K562 (cell line): Measurements from ENCODE around the gene IL4I1. TPM values are rescaled to one million over a fixed set of nuclear protein-coding genes. Genes with fewer than 3 reads are reported as not detected.

Source experiments
- HDAC2 ChIP-seq: fragments of 450-650 bp; IDR thresholded peaks from 2 replicates; pipeline ENCODE4 v1.6.1; 2016; ENCODE audit warnings: mild to moderate bottlenecking
- HDAC3 ChIP-seq: fragments of 450-650 bp; IDR thresholded peaks from 2 replicates; pipeline ENCODE4 v1.6.1; 2018; ENCODE audit warnings: borderline replicate concordance, mild to moderate bottlenecking, moderate library complexity; ENCODE audit not compliant: partially characterized antibody
- HES1 ChIP-seq: fragments of 450-650 bp; IDR thresholded peaks from 2 replicates; pipeline ENCODE4 v1.6.1; 2016; ENCODE audit warnings: low read depth, mild to moderate bottlenecking, moderate library complexity
- HMGN3 ChIP-seq: IDR thresholded peaks from 2 replicates; pipeline ENCODE4 v1.6.1; 2011; ENCODE audit warnings: borderline replicate concordance, low read depth, mild to moderate bottlenecking, mixed read lengths, low read length; ENCODE audit not compliant: insufficient read length; ENCODE audit errors: extremely low read depth
- HNRNPK ChIP-seq: fragments of 200-400 bp; formaldehyde crosslinking; IDR thresholded peaks from one replicate; pipeline ENCODE4 v1.6.1; 2018; ENCODE audit warnings: mild to moderate bottlenecking, low read depth, low read length; ENCODE audit not compliant: poor library complexity, severe bottlenecking
- NFIX ChIP-seq: fragments of 250-450 bp; sonication (Bioruptor Pico); IDR thresholded peaks from 2 replicates; pipeline ENCODE4 v1.4.0; 2020; ENCODE audit warnings: low read depth, mild to moderate bottlenecking, moderate library complexity
- NFRKB ChIP-seq: fragments of 450-650 bp; IDR thresholded peaks from 2 replicates; pipeline ENCODE4 v1.6.1; 2016; ENCODE audit warnings: low read depth
- NR3C1 ChIP-seq: sonication (generic); formaldehyde crosslinking; IDR thresholded peaks from 2 replicates; pipeline ENCODE4 v1.8.1; 2022; ENCODE audit warnings: missing genetic modification reagents
- POLR2B ChIP-seq: fragments of 450-650 bp; IDR thresholded peaks from 2 replicates; pipeline ENCODE4 v1.6.1; 2018; ENCODE audit warnings: low read depth; ENCODE audit not compliant: partially characterized antibody
- RUNX1 ChIP-seq: sonication (generic); IDR thresholded peaks from 2 replicates; pipeline ENCODE4 v1.6.1; 2016; ENCODE audit warnings: antibody characterized with exemption, low read depth
- SMARCA4 ChIP-seq: fragments of 450-650 bp; IDR thresholded peaks from 2 replicates; pipeline ENCODE4 v1.6.1; 2016
- SNRNP70 ChIP-seq: fragments of 200-400 bp; formaldehyde crosslinking; optimal IDR thresholded peaks from 2 replicates; pipeline ENCODE3; 2017; ENCODE audit warnings: low read depth, low read length
- SRSF9 ChIP-seq: fragments of 200-400 bp; formaldehyde crosslinking; IDR thresholded peaks from 2 replicates; pipeline ENCODE4 v1.6.1; 2017; ENCODE audit warnings: low read depth, low read length, borderline replicate concordance
- STAG1 ChIP-seq: sonication (generic); formaldehyde crosslinking; IDR thresholded peaks from 2 replicates; pipeline ENCODE4 v1.5.0; 2020; ENCODE audit warnings: missing genetic modification reagents, borderline replicate concordance
- TARDBP ChIP-seq: fragments of 450-650 bp; IDR thresholded peaks from 2 replicates; pipeline ENCODE4 v1.6.1; 2016
- THAP12 ChIP-seq: fragments of 250-450 bp; sonication (Bioruptor Pico); IDR thresholded peaks from 2 replicates; pipeline ENCODE4 v1.9.0; 2021; ENCODE audit warnings: mild to moderate bottlenecking, inconsistent platforms
- TRIM25 ChIP-seq: fragments of 450-650 bp; IDR thresholded peaks from 2 replicates; pipeline ENCODE4 v1.7.0; 2016; ENCODE audit warnings: borderline replicate concordance
- ZEB2 ChIP-seq: fragments of 450-650 bp; IDR thresholded peaks from 2 replicates; pipeline ENCODE4 v1.6.1; 2016
- ZNF184 ChIP-seq: sonication (generic); formaldehyde crosslinking; IDR thresholded peaks from 2 replicates; pipeline ENCODE4 v1.5.0; 2020; ENCODE audit warnings: missing genetic modification reagents
- ZNF24 ChIP-seq: fragments of 450-650 bp; IDR thresholded peaks from 2 replicates; pipeline ENCODE4 v1.6.1; 2016
- ZNF384 ChIP-seq: IDR thresholded peaks from 2 replicates; pipeline ENCODE4 v1.6.1; 2012; ENCODE audit warnings: low read depth, low read length, improper control_type of control experiment
- ZNF561 ChIP-seq: fragments of 450-650 bp; formaldehyde crosslinking; conservative IDR thresholded peaks from 2 replicates; pipeline ENCODE4 v1.4.0; 2020; ENCODE audit warnings: mild to moderate bottlenecking, moderate library complexity
- ZNF583 ChIP-seq: fragments of 250-450 bp; sonication (Bioruptor Pico); IDR thresholded peaks from 2 replicates; pipeline ENCODE4 v1.4.0; 2020
- polyA plus RNA-seq, 8 experiments: library from polyadenylated mRNA; depleted of rRNA in 4 of 8; stranded (reverse) in 5 of 8; unstranded in 3 of 8; fragments of >200 nt; fragmentation: Nextera tagmentation in 2 of 8; fragmentation: Illumina TruSeq in 1 of 8; extraction: Ambion mirVana in 2 of 8; extraction: Trizol in 1 of 8; gene quantifications; 2 replicates each; pipeline versions ENCODE4 v1.2.1 to v1.2.3, GENCODE V29; 2011 to 2014; ENCODE audit warnings: inconsistent platforms in 1 of 8, missing spikeins in 1 of 8
- total RNA-seq, 7 experiments: library from RNA; depleted of rRNA in 6 of 7; stranded (reverse); fragments of >200 nt in 6 of 7; fragmentation: Illumina TruSeq in 2 of 7; extraction: Trizol in 2 of 7; gene quantifications; 2 replicates each; pipeline versions ENCODE4 v1.2.1 to v1.2.3, GENCODE V29; 2011 to 2021; ENCODE audit warnings: low replicate concordance in 1 of 7
- TF ChIP-seq, protein P1 (sequence below): sonication (generic); formaldehyde crosslinking; IDR thresholded peaks from 2 replicates; pipeline ENCODE4 v1.9.0; 2022; ENCODE audit warnings: mild to moderate bottlenecking, missing genetic modification reagents

IL4I1 gene
- total and polyA plus RNA-seq, 9 of the 15 experiments (the other 6 are each of a cell fraction or from before 2014, with no cell fraction given) = 0.06 to 0.95 (median 0.43) TPM; not detected in 2

DNA sequence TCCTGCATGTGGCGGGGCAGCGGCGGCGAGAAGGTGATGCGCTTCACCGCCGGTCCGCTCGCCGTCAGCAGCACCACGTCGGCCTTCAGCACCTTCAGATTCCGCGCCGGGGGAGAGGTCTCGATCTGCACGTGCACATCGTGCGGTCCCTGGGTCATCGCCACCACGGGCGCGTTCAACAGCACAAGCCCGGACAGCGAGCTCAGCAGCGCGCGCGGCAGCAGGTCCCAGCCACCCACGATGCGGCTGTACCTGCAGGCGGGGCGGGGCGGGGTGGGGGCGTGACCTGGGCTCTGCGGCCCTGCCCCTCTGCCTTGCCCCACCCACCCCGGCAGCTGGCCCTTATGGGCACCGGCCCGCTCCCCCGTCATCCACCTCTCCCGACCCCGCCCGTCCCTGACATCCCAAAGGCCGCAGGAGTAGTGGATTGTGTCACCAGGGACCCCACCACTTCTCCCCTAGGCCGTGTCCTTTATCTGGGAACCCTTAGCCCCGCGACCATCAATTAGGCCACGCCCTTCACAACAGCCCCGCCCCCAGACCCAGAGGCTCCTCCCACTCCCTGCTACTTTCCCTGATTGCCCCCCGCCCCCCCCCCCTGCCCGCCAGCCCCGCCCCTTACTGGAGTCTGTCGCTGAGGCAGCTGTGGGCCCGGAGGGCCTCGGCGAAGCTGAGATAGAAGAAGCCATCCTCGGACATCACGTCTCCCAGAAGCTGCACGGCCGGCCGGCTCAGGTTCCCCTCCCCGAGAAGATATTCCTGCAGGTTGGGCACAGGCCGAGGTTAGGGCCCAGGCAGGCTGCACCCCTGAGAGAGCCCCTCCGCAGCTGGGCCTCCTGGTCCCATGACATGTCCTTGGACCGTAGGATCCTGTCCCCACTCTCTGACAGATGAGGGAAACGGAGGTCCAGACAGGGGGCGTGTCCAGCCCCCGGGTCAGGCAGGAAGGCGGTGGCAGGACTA is 6.1 kb downstream of the IL4I1 start (continued):
- TF ChIP-seq HMGN3 (peak; percentile 16), TRIM25 (no peak), NFIX (CRISPR knock-in tag) (no peak), SRSF9 (no peak), ZNF384 (no peak), STAG1 (CRISPR knock-in tag) (0 out of 2 replicates have a peak, but pooled peaks have one; percentile 5), HNRNPK (no peak), RUNX1 (peak; percentile 8; the same call in 1 of the 2 replicates), TARDBP (peak; percentile 19; the same call in 1 of the 2 replicates), HDAC3 (no peak), HDAC2 (0 out of 2 replicates have a peak, but pooled peaks have one; percentile 34), NFRKB (no peak), THAP12 (CRISPR knock-in tag) (peak; percentile 10; the same call in 1 of the 2 replicates), POLR2B (peak; percentile 4), ZNF24 (no peak), SMARCA4 (no peak), ZNF184 (CRISPR knock-in tag) (no peak), HES1 (no peak), ZNF583 (CRISPR knock-in tag) (no peak), ZNF561 (CRISPR knock-in tag) (no peak), ZEB2 (peak; percentile 55; the same call in 1 of the 2 replicates), SNRNP70 (no peak), NR3C1 (peak; percentile 72; the same call in 1 of the 2 replicates)
- TF ChIP-seq, protein P1, sequence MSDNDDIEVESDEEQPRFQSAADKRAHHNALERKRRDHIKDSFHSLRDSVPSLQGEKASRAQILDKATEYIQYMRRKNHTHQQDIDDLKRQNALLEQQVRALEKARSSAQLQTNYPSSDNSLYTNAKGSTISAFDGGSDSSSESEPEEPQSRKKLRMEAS (CRISPR knock-in tag) = peak; percentile 97
